ENCODE measurements around the gene CPNE2.
A peak's percentile ranks its signal among the peaks of the same experiment; 100 is the strongest.
"Not testable (repeated sequence)": the region's sequence is repeated elsewhere in the genome, so short reads cannot be mapped to it uniquely, and the experiment has no call there.

The CPNE2 gene

GRCh38 chr16:57070424-57070823, 22.0 kb upstream of the CPNE2 start:
- DNase-seq = no peak

- DNase-seq = not testable (repeated sequence)
These were observed 21.2 kb upstream of the CPNE2 start for GRCh38 chr16:57071081-57071732.

GRCh38 chr16:57071831-57072582, 20.4 kb upstream of the CPNE2 start:
- no peak for DNase-seq

- DNase-seq = no peak
These were observed 19.6 kb upstream of the CPNE2 start for GRCh38 chr16:57072616-57073275.

- DNase-seq = no peak
These were observed 14.7 kb upstream of the CPNE2 start for GRCh38 chr16:57077714-57078113.

- DNase-seq = no peak
These were observed 10.6 kb upstream of the CPNE2 start for GRCh38 chr16:57081744-57082143.

DNA sequence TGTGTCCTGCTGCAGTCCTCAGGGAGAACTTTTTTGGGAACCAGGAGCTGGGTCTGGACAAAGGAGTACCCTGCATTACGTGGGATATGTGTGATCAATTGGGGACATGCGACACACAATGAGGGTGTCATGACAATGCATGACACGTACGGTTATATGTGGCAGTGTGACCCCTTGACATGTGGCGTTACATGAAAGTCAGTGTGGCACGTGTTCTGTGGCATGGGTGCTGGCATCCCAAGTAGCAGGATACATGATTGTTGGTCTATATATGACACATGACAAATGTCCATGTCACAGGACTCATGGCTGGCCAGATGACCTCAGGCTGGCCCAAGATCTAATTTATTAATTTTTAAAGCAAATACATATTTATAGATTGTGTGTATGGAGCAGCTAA, 9.7 kb upstream of the CPNE2 start:
- no peak for DNase-seq

GRCh38 chr16:57083485-57084126, 8.8 kb upstream of the CPNE2 start:
- no peak for DNase-seq

GRCh38 chr16:57084257-57084770, 8.1 kb upstream of the CPNE2 start:
- peak; percentile 81 for DNase-seq

DNA sequence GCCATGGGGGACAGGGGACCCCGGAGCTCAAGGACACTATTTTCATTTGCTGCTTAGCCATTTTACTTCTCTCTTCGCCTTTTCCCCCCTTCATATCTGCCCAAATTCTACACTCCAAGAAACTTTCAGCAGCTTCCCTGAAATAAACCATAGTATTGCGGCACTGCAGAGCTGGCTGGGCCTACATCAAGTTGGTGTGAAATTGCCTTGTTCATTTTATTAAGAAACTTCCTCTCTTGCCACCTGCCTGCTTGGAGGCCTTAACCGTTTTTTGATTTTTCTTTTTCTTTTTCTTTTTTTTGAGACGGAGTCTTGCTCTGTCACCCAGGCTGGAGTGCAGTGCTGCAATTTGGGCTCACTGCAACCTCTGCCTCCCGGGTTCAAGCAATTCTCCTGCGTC, 7.4 kb upstream of the CPNE2 start:
- DNase-seq = no peak

DNA sequence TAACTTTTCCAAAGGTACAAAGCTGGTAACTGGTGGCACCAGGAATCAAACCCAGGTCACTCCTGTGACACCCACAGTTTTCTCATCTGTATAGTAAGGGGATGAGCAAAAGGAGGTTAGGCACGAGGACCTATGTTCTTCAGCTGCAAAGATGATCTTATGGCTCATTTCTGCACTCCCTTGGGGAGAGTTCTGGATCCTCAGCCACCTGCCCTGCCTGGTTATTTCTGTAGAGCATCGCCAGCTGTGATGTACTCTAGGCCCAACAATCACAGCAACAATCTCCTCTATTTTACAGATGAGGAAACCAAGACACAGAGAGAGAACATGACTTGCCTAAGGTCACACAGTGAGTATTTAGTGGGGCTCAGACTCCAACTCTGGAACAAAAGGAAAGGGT, 5.4 kb upstream of the CPNE2 start:
- no peak for DNase-seq

GRCh38 chr16:57089406-57089805, 3.0 kb upstream of the CPNE2 start:
- DNase-seq = peak; percentile 89

- DNase-seq = peak; percentile 47
These were observed 996 bp upstream of the CPNE2 start for GRCh38 chr16:57091200-57091974.

DNA sequence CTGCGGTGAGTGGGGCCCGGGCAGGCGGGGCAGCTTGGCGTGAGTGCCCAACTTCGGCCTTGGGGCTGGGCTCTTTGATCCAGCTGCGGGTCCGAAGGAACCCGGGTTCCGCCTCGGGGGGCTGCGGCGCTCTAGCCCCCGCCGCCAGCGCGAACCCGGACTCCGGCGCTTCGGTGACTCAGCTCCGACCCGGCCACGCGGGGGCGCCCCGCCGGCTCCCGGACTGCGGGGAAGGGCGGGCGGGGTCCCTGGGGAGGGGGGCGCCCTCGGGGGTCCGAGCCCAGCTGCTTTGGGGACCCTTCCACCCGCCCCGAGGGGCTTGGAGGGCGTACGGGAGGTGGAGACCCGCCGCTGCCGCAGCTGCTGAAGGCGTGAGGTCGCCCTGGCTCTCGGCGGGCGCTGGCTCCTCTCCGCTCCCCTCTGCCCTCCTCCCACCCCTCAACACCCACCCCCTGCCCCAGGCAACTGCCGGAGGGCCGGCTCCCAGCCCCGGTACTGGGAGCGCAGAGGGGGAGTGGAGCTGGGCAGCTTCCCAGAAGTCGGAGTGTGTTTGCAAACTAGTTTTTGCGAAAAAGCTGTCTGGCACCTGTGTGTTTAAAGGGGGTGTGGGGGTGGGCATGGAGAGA, 516 bp downstream of the CPNE2 start:
- peak; percentile 72 for DNase-seq

GRCh38 chr16:57093666-57094564, 1.5 kb downstream of the CPNE2 start:
- peak; percentile 17 for DNase-seq

- DNase-seq = no peak
These were observed 2.5 kb downstream of the CPNE2 start for GRCh38 chr16:57094911-57095310.

GRCh38 chr16:57096192-57096591, 3.8 kb downstream of the CPNE2 start:
- DNase-seq = no peak

GRCh38 chr16:57096793-57097192, 4.4 kb downstream of the CPNE2 start:
- DNase-seq = no peak

GRCh38 chr16:57098188-57098841, 5.9 kb downstream of the CPNE2 start:
- DNase-seq = no peak

DNA sequence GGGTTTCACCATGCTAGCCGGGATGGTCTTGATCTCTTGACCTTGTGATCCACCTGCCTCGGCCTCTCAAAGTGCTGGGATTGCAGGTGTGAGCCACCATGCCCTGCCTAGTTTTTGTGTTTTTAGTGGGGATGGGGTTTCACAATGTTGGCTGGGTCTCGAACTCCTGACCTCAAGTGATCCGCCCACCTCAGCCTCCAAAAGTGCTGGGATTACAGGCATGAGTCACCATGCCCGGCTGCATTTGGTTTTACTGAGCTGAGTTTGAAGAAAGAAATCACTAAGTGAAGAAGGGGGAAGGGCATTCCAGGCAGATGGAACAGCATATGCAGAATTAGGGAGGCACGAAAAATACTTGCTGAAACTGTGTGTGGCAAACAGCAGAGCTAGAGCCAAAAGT, 7.6 kb downstream of the CPNE2 start:
- not testable (repeated sequence) for DNase-seq
